GM21367 (cell line): Measurements from ENCODE around the gene MED13.
"Not testable (repeated sequence)": the region's sequence is repeated elsewhere in the genome, so short reads cannot be mapped to it uniquely, and the experiment has no call there.

ENCODE experiments used
- ATAC-seq: cut with Tn5 transposase; IDR thresholded peaks from one replicate; pipeline ENCODE4 v1.9.1; 2021; ENCODE audit not compliant: unreplicated experiment

The MED13 gene

DNA sequence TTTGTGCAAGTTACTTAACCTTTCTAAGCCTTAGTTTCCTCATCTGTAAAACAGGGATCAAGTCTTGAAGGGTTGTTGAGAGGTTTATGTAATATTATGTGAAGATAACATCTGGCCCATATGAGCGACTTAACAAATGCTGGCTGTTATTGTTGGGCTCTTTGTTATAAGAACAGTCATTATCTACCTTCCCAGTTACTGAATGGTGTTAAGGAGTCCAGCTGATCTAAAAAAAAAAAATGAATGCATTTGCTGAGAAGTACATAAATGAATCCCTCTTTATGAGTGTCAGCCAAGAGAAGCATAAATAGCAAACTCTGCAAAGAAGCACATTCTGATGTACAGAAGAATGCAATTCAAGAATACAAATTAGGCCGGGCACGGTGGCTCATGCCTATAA, 24.3 kb upstream of the MED13 start:
- ATAC-seq, result no peak

DNA sequence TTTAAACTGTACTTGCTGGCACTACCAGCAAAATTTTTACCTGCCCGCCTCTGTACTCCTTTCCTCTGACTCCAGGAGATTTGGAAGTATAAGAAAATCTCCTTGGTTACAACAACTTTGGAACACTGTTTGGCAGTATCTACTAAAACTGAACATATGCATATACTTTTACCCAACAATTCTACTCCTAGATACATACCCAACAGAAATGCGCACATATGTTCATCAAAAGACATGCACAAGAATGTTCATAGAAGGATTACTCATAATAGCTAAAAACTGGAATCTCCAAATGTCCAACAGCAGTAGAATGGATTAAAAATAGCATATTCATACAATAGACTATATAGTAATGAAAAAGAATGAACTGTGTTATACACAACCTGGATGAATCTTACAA, 21.7 kb upstream of the MED13 start:
- ATAC-seq, result no peak

DNA sequence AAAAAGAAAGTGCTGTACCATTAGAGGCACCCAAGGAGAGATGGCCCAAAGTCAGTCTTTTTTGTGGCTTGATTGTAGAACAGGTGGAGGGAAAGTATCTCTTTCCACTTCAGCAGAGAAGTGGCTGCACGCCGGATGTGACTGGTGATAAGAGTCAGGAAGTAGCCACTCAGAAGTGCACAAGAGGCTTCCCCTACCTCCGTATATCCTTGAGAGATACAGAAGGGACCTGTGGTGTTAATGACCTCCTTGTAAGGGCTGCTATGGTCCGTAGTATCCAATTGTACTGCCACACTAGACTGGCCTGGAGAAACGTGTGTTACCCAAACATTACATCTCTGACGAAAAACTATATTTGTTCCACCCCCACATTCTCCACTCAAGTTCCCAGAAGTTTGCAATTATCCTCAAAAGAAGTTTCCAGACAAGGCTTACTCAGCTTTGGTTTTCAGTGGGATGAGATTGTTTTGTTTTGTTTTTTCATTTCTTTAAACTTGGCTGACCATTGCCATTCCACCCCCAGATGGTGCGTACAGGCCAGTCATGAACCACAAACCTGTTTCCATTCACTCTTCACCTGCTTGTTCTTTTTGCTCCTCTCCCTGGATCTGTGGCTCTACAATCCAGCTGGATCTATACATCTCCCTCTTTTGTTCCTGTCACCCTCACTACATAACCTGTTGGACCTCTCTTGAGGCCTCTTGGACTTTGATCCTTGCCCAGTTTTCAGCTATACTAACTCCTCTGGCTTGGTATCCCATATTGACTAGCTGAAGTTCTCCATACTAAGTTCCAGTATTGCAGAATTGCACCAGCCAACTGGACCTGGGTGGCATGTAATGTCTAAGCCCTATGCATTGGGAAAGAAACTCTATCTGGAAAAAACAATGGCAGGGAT, 20.7 kb upstream of the MED13 start:
- ATAC-seq, result no peak

DNA sequence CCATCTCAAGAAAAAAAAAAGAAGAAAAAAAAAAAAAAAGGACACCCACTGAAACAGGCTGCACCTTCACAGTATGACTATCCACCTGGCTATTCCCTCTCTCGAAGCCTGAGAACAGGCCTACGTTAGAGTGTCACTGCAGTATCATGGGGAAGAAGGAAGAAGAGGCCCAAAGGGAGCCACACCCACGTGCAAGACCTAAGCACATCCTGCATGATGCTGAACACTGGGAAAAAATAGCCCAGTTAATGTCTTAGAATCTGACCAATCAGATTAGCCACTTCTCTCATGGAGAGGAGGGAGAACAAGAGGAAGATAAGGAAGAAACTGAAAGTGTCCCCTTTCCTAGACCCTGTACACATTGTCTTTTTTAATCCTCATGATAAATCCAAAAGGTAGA, 19.5 kb upstream of the MED13 start:
- no peak for ATAC-seq

DNA sequence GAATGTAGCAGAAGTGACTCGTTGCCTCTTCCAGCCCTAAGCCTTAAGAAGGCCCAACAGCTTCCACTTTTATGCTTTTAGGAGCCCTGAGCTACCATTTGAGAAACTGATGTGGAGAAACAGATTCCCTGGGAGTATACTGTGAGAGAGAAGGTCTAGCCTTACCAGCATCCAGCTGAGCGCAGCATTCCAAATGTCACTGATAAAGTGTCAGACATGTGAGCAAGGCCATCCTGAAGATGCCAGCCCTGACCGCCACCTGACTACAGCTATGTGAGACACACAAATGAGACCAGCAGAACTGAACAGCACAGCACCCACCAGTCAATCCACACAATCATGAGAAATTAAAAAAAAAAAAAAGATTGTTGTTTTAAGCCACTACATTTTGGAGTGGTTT, 18.6 kb upstream of the MED13 start:
- ATAC-seq, result no peak

DNA sequence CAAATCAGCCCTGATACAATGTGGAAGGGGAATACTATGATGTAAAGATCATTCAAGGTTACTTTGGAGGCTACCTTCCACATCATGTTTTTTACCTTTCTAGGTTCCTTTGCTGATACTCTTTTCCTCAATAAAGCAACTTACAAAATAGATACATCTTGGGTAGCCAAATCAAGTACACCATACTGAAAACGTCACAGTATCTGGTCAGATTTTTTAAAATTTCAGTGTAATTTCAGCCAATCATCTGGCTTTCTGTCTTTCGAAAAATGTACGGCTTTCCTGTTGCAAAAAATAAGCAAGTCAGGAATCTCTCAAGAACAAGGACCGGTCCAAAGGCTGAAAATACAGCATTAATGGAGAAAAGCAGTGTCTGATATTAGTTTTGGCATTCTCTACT, 15.6 kb upstream of the MED13 start:
- ATAC-seq, result no peak

DNA sequence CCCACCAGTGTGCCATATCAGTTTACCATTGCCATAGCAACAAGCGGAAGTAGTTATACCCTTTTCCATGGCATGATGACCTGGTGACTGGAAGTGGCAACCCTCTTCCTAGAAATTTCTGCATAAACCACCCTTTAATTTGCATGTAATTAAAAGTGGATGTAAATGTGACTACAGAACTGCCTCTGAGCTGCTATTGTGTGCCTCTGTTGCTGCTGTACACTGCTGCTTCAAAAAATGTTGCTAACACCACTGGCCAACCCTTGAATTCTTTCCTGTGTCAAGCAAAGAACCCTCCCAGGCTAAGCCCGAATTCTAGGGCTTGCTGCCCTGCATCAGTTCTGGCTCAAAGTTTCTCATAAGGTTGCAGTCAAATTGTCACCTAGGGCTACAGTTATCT, 12.9 kb upstream of the MED13 start:
- ATAC-seq, result no peak

DNA sequence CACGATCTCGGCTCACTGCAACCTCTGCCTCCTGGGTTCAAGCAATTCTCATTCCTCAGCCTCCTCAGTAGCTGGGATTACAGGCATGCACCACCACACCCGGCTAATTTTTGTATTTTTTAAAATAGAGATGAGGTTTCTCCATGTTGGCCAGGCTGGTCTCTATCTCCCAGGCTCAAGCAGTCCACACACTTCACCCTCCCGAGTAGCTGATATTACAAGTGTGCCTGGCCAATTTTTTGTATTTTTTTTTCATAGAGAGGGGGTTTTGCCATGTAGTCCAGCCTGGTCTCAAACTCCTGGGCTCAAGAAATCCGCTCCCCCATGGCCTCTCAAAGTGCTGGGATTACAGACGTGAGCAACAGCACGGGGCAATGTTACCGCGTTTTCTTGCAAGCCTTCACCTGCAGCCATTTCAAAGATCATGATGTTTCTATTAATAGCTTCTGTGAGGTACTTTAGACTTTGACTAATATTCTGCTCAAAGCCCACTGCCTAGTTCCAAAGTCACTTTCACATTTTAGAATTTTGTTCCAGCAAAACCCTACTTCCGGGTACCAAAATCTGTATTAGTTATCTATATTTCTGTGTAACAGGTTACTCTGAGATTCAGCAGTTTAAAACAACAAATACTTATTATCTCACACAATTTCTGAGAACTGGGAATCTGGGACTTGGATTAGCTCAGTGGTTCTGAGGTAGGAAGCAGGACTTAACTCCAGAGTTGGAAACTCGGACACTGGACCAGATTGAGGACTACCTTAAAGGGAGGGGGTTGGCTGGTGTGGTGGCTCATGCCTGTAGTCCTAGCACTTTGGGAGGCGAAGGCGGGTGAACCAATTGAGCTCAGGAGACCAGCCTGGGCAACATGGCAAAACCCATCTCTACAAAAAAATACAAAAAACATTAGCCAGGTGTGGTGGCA, 12.0 kb upstream of the MED13 start:
- no peak for ATAC-seq

DNA sequence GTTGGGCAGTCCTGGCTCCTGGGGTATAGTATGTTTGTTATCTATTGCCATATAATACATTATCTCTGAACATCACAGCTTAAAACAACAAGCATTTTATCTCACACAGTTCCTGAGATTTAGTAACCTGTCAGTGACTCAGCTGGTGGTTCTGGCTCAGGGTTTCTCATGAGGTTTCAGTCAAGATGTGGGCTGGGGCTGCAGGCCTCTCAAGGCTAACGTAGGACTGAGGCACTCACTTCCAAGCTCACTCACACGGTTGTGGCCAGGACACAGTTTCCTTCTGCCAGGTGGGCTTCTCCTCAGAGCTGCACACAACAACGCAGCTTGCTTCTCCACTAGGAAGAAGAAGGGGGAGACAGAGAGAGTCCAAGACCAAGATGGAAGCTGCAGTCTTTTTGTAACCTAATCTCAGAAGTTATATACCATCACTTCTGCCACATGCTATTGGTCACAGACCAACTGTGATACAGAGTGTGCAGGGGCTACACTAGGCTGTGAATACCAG, 10.3 kb upstream of the MED13 start:
- no peak for ATAC-seq

DNA sequence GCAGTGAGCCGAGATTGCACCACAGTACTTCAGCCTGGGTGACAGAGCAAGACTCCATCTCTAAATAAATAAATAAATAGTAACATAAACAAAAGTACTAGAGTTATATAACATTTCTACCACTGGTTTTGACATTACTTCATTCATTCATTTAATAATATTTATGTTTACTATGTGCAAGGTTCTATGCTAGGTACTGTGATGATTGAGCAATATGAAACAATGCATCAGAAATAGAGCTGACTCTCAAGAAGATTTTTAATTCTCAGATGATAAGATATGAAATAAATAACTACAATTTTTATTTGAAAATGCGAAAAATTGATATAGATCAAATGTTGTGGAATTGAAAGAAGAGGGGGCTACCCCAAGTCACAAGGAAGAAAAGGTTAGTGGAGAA, 8.9 kb upstream of the MED13 start:
- ATAC-seq, result no peak

DNA sequence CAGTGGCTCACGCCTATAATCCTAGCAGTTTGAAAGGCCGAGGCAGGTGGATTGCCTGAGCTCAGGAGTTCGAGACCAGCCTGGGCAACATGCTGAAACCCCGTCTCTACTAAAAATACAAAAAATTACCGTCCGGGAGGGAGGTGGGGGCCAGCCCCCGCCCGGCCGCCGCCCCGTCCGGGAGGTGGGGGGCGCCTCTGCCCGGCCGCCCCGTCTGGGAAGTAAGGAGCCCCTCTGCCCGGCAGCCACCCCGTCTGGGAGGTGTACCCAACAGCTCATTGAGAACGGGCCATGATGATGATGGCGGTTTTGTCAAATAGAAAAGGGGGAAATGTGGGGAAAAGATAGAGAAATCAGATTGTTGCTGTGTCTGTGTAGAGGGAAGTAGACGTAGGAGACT, 7.8 kb upstream of the MED13 start:
- not testable (repeated sequence) for ATAC-seq

DNA sequence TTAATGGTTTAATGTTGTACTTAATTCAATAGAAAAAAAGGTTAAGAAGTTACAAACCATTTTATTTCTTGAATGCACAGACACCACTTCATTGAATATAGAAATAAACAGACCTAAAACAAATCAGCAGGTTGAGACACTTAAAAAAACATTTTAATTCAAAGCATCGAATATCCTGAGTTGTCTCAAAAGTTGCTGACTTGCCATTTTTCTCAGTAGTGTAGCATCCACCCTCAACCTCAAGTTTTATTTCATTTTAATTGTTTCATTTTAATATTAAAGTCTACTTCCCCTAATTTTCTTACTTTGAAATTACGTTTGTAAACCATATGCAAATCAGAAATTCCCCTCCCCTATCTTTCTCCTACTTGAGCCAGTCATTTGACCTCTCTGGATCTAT, 5.8 kb upstream of the MED13 start:
- no peak for ATAC-seq

DNA sequence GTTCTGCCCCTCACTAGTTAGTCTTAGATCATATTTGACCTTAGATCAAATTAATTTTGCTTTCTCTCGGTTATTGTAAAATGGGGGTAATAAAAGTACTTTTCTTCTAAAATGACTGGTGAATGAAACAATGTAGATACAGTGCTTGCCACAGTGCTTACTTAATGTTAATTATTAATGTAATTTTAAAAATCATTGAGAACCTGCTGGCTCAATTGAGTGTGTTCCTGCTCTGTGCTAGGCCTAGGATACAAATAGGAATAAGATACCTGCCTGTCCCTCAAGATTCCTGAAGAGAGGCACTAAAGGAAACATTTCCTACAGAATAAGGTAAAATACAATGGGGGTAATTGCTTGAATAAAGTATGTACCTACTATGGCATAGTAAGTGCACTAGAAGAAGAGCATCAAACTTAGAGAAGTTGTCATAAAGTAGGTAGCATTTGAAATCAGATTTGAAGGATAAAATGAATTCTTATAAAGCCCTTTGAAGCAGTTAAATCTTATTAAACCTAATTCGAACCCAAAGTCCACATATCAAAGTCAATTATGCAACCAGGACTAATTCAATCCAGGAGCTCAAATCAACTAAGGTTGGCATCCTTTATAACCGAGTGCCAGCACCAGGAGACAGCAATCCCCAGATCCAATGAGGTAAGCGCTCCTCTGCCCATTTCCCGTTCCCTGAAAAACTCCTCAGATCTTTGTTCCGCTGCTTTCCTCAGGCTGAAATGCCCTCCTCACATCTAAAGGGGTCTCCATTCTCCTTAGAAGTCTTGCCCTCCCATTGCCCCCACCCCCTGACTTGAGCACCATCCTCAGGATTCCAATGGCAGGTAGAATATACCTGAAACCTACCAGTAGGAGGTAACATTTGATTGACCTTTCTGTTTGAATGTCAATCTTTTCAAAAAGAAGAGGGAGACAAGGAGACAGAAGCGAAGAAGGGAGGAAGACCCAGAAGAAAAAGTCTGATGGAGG, 2.4 kb upstream of the MED13 start:
- ATAC-seq, result no peak

DNA sequence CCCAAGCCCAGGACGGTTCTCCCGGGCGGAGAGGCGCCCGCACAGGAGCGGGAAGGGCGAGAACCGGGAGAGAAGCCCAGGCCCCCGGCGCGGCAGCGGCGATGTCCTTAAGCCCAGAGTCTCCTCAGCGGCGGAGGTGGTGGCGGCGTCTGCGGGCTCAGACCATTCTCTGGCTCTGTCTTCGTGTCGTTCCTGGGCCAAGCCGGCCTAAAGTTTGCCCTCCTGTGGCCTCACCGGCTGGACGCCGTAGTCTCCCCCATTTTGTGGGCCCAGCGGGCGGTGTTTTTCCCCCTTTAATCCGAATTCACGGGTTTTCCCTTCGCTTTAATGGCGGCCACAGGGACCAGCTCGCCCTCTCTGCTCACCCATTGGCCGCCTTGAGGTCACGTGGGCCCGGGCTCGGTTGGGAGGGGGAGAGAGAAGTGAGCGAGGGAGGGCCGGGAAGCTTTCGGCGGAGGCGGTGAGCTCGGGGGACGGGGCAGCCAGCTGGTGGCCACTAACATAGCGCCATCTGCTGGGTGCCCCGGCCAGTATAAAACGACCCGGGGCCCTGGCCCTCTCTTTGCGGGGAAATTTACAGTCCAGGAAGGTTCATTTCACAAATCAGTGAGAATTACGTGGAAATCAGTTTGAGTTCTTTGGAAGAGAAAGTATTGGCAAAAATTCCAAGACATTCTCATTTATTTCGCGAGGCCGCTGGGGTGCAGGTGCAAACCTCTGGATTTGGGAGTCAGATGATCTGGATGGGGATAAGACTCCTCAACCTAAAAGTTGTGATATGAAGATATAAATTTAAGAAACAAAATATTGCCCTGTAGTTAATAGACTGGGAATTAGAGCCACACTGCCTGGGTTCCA, 762 bp upstream of the MED13 start:
- ATAC-seq, result peak; percentile 92

DNA sequence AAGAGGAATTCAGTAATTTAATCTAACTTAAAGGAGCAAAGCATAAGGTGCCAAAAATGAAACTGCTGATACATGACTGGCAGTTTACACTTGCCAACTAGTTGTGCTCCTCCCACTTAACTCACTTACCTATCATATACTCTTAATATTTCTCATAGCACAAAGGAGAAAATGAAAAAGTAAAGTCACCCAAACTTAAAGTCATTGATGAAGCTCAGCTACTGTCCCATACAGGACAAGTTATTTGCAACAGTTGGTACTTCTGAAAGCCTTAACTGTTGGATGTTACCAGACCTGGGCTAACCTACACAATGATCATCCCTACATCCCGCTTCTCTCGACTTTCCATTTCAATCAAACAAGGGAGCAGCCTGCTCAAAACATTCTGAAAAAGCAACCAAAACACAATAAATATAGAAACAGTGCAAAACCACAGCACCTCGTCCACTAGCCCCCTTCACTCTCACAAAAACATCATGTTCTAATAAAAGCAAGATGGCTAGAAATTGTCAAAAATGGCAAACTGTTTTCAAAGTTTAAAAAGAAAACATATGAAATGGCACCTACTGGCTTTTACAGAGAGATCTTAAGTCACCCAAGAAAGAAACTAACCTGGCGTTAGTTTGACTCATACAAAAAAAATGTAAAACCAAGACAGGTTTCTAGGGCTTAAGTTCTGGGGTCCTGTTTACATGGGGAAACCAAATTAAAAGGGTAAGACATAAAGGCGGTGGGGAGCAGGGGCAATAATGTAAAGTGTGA, 868 bp downstream of the MED13 start:
- ATAC-seq, result no peak

DNA sequence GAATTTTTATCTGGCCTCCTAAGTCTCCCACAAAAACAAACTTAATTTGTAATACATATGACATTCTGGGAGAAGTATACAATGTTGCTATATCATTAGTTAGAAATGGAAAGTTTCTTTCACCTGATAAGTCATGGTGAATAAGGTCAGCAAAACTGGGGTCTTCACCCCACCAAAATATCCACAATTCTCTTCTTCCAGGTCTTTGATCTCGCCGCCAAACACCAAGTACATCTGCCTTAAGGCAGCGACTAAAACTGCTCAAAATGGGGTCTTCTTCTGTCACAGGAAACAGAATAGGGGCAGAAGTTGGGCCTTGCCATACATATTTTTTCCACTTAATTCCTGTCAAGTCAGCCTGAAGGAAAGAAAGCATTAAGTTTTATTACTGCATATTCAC, 2.1 kb downstream of the MED13 start:
- ATAC-seq, result no peak

DNA sequence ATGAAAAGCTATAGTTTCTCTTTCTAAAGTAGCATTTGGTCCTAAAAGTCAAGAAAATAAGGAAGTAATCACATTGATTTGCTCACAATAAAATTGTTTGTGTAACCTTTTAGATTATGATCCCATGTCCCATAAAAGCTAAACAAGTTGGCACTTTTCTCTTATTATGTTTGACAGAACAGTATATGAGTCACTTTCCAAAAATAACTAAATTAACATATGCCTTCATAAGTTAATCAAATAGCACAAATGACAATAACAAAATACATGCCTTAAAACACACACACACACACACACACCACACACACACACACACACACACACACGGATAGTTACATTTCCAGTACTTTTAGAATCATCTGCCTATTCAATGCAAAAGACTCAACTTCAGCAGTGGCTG, 2.8 kb downstream of the MED13 start:
- no peak for ATAC-seq

DNA sequence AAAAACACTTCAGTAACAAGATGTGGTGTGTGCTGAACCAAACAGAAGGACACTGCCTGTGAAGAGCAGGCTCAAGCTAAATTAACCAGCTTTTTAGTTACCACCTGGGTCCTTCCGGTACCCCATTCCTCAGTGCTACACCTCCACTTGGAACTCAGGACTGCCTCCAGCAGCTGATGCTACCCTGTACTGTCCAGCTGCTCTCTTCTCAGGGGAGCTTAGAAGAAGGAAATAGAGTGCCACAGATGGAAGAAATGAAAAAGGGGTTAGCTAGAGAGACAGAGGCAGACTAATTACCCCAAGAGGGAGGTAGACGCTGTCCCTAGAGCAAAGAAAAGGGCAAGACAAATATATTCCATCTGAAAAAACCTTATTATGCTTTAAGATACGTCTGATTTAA, 5.7 kb downstream of the MED13 start:
- no peak for ATAC-seq

DNA sequence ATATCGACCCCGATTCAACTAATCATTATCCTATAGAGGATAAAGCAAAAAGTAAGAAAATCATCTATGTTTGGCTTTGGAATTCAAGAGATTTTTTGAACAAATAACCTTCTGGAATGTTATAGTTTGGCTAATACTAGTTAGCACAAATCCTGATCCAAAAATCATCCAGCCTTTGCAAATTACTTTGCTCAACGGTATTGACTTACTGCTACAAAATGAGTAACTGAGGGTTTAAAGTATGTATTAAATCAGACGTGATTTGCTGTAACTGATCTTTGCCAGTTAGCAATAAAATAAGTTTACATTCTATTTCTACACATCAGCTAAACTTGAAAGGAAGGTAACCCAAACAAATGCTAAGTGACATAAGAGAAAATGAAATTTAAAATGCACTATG, 6.5 kb downstream of the MED13 start:
- ATAC-seq, result no peak
